NT2/D1 (cell line): ENCODE data around the gene TFDP1.

Source experiments
- SUZ12 ChIP-seq: IDR thresholded peaks from 2 replicates; pipeline ENCODE4 v1.6.1; 2011; ENCODE audit not compliant: insufficient read length, insufficient read depth; ENCODE audit errors: extremely low read depth
- ZNF274 ChIP-seq: IDR thresholded peaks from 2 replicates; pipeline ENCODE4 v1.6.1; 2011; ENCODE audit warnings: mild to moderate bottlenecking, low read depth, low read length

DNA sequence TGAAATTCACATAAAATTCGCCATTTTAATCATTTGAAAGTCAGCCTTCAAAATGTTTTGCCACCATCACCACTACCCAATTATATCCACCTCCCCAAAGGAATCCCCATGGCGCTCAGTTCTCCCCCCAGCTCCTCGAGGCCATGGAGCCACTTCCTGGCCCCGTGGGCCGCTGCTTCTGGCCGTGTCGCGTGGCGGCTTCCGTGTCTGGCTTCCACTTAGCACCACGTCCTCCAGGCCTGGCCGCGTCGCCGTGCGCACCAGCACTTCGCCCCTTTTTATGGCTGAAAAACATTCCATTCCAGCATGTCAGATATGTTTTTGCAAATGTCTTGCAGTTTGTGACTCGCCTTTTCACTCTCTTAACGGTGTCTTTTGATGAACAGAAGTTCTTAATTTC lies 47.3 kb upstream of the TFDP1 start:
- no peak for TF ChIP-seq ZNF274
- no peak for TF ChIP-seq SUZ12
